Natural killer cell (primary cell): ENCODE measurements around the gene HAUS7. TPM values are rescaled to one million over a fixed set of nuclear protein-coding genes. Genes with fewer than 3 reads are reported as not detected.
A peak's percentile ranks its signal among the peaks of the same experiment; 100 is the strongest.

Source experiments
- ATAC-seq, 3 donors: fragments of 150-1000 bp in 2 of 3; fragments of 200-7000 bp in 1 of 3; cut with Tn5 transposase; 1 replicate in 1 of 3; 2 replicates in 2 of 3; pipeline ENCODE4 v1.10.0; 2021; ENCODE audit warnings: mild to moderate bottlenecking in 2 of 3, moderate library complexity in 2 of 3
- DNase-seq, 2 donors: peaks; one replicate each; pipeline versions ENCODE4 v3.0.0 to v3.0.0-alpha.2; 2013 to 2021; ENCODE audit warnings: mixed read lengths in 1 of 2
- H3K27ac ChIP-seq: one replicate; pipeline ENCODE4 v1.5.1; 2013; ENCODE audit warnings: mild to moderate bottlenecking, low read length
- H3K27me3 ChIP-seq: one replicate; pipeline ENCODE4 v1.6.1; 2013; ENCODE audit warnings: low read length; ENCODE audit not compliant: control insufficient read depth, insufficient read depth
- H3K36me3 ChIP-seq: one replicate; pipeline ENCODE4 v1.6.1; 2013; ENCODE audit warnings: low read length; ENCODE audit not compliant: control insufficient read depth, insufficient read depth
- H3K4me1 ChIP-seq: one replicate; pipeline ENCODE4 v1.6.1; 2013; ENCODE audit warnings: low read length; ENCODE audit not compliant: control insufficient read depth, insufficient read depth
- H3K4me3 ChIP-seq: one replicate; pipeline ENCODE4 v1.5.1; 2013; ENCODE audit warnings: low read length
- H3K9me3 ChIP-seq: one replicate; pipeline ENCODE4 v1.6.1; 2013; ENCODE audit warnings: low read length; ENCODE audit not compliant: control insufficient read depth, insufficient read depth
- H3K27ac Mint-ChIP-seq, 2 donors: one replicate each; pipeline ENCODE4 v1.8.0; 2022; ENCODE audit warnings: mild to moderate bottlenecking in 2 of 2, mixed read lengths in 2 of 2, moderate library complexity in 1 of 2
- H3K27me3 Mint-ChIP-seq, 2 donors: one replicate each; pipeline ENCODE4 v1.8.0; 2022; ENCODE audit warnings: low read depth in 2 of 2, mixed read lengths in 2 of 2
- H3K36me3 Mint-ChIP-seq: one replicate; pipeline ENCODE4 v1.8.0; 2022; ENCODE audit warnings: mixed read lengths
- H3K4me1 Mint-ChIP-seq, 2 donors: one replicate each; pipeline ENCODE4 v1.8.0; 2022; ENCODE audit warnings: mixed read lengths in 2 of 2
- H3K4me3 Mint-ChIP-seq: one replicate; pipeline ENCODE4 v1.8.0; 2022; ENCODE audit warnings: mild to moderate bottlenecking, moderate library complexity, mixed read lengths
- H3K9me3 Mint-ChIP-seq, 2 donors: one replicate each; pipeline ENCODE4 v1.8.0; 2022; ENCODE audit warnings: mixed read lengths in 2 of 2
- WGBS: methylation state at CpG from one replicate; pipeline ENCODE4 v1.1.7; 2013; ENCODE audit warnings: missing lambda C conversion rate; ENCODE audit not compliant: insufficient coverage; 5-methylcytosine and 5-hydroxymethylcytosine counted together
- intact Hi-C: fragments of 100-400 bp; cut with micrococcal nuclease; formaldehyde crosslinking; loops from one replicate; pipeline ENCODE4 v1.14.2; 2022
- total RNA-seq, 4 donors: library from RNA; stranded (reverse); fragments of 120-200 nt in 1 of 4; gene quantifications; one replicate each; pipeline versions ENCODE4 v1.2.3 to v1.2.4, GENCODE V29; 2013 to 2022
- TF ChIP-seq, protein P1 (sequence below): fragments of 200-600 bp; IDR thresholded peaks from one replicate; pipeline ENCODE4 v1.8.0; 2022; ENCODE audit warnings: antibody characterized with exemption

The HAUS7 gene
- total RNA-seq, 3 donors from 2014 or later (not counting 1 experiment from before 2014, with no cell fraction given): 27.4 to 33.1 (median 31.9) TPM

DNA sequence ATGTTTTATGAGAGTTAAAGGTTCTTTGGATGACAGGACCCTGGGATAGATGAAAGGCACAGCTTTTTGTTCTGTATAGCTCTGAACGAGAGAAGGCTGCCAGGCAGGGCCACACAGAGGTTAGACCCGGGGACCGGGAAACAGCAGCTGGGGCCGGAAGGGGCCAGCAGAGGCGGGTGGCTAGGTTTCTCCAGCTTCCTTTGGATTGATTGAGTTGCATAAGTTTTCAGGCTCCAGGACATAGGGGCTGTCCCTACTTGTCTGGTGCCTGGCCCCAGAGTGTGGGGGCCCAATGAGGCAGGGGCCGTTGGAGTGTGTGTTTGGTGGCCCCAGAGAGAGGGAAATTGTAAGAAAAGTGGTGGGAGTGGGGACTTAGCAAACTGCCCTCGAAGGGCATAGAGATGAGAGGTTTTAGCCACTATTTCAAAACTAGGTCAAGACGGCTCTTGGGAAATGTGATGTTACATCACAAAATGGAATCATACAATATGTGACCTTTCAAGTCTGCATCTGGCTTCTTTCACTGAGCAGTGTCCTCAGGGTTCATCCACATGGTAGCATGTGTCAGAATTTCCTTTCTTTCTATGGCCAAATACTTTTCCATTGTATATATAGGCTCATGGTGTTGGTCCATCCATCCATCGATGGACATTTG lies 55.4 kb downstream of the HAUS7 start:
- no peaks in the 10 kb centered on the region for H3K27me3 ChIP-seq
- WGBS: 89% methylated on average over 7 of the region's 9 CpGs
- no peak overlapping the region for H3K27ac ChIP-seq
- no peak for DNase-seq
- no peak for ATAC-seq
- no peak overlapping the region for H3K4me3 Mint-ChIP-seq
- H3K9me3 ChIP-seq: no peaks in the 10 kb centered on the region
- no peaks in the 10 kb centered on the region for H3K27me3 Mint-ChIP-seq
- TF ChIP-seq, protein P1, sequence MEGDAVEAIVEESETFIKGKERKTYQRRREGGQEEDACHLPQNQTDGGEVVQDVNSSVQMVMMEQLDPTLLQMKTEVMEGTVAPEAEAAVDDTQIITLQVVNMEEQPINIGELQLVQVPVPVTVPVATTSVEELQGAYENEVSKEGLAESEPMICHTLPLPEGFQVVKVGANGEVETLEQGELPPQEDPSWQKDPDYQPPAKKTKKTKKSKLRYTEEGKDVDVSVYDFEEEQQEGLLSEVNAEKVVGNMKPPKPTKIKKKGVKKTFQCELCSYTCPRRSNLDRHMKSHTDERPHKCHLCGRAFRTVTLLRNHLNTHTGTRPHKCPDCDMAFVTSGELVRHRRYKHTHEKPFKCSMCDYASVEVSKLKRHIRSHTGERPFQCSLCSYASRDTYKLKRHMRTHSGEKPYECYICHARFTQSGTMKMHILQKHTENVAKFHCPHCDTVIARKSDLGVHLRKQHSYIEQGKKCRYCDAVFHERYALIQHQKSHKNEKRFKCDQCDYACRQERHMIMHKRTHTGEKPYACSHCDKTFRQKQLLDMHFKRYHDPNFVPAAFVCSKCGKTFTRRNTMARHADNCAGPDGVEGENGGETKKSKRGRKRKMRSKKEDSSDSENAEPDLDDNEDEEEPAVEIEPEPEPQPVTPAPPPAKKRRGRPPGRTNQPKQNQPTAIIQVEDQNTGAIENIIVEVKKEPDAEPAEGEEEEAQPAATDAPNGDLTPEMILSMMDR: no peak
- H3K4me1 ChIP-seq: peaks cover 15% of the 10 kb centered on the region
- peaks cover 0 to 14% of the 10 kb centered on the region in 2 donors for H3K4me1 Mint-ChIP-seq
- H3K4me3 ChIP-seq: no peak overlapping the region
- no peaks in the 10 kb centered on the region for H3K36me3 ChIP-seq
- no peak overlapping the region for H3K27ac Mint-ChIP-seq
- intact Hi-C loops: no loop called here
- no peaks in the 10 kb centered on the region for H3K36me3 Mint-ChIP-seq
- no peaks in the 10 kb centered on the region for H3K9me3 Mint-ChIP-seq

- no peak overlapping the region for H3K27ac ChIP-seq
- no peak overlapping the region for H3K27ac Mint-ChIP-seq
- DNase-seq (no peak), ATAC-seq (no peak)
- H3K4me3 ChIP-seq: no peak overlapping the region
- H3K27me3 ChIP-seq: no peaks in the 10 kb centered on the region
- no peaks in the 10 kb centered on the region for H3K36me3 Mint-ChIP-seq
- peak overlapping the region; percentile 29 for H3K4me3 Mint-ChIP-seq
- peaks cover 0 to 14% of the 10 kb centered on the region in 2 donors for H3K4me1 Mint-ChIP-seq
- TF ChIP-seq, protein P1: no peak
- no peaks in the 10 kb centered on the region for H3K9me3 ChIP-seq
- intact Hi-C loops: no loop called here
- WGBS: 98% methylated on average over 9 of the region's 11 CpGs
- H3K27me3 Mint-ChIP-seq: no peaks in the 10 kb centered on the region
- H3K4me1 ChIP-seq: peaks cover 15% of the 10 kb centered on the region
- H3K36me3 ChIP-seq: no peaks in the 10 kb centered on the region
- H3K9me3 Mint-ChIP-seq: no peaks in the 10 kb centered on the region
Measured at GRCh38 chrX:153413731-153414130, 56.6 kb downstream of the HAUS7 start.

DNA sequence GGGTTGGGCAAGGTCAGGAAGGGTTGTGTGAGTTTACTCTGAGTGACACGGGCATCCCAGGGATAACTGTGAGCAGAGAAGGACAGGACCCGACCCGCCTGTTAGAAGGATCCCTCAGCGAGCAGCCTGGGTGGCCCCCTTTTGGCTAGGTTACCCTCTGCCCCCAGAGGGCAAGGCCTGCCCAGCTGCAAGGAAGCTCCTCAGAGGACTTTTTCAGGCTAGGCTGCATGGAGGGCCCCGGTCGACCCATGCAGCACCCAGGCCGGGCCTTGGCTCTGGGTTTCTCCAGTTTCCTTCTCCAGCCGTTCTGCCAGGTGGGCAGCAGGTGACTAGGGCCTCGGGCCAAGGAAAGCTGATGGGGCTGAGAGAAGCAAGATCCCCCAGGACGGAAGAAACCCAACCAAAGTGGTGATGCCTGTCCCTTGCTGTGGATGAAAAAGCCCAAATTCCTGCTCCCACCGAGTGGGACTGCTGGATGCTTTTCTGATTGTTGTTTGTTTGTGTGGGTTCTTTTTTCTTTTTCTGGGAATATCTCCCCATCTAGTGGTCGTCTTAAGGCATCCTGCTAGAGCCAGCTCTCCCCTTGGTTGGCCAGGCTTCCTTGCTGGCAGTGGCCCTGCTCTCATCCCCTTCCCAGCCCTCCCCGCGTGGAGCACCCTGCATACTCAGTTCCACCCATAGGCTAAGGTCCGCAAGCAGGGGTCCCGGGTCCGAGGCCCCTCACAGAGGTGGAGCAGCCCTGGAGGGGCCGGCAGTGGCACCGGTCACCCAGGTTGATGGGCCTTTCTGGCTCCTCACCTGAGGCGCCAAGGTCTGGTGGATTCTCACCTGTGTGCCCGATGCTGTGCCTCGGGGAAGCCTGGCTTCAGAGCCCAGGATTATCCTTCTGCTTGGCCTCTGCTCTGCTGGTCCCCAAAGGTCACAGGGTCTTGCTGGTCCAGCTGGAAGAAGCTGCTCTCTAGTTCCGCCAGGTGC lies 57.3 kb downstream of the HAUS7 start:
- intact Hi-C loops: no loop called here
- Histone ChIP-seq H3K9me3 (no peaks in the 10 kb centered on the region), H3K4me3 (no peak overlapping the region), H3K27me3 (no peaks in the 10 kb centered on the region), H3K36me3 (no peaks in the 10 kb centered on the region), H3K4me1 (peaks cover 15% of the 10 kb centered on the region), H3K27ac (no peak overlapping the region)
- 92% methylated on average over 22 of the region's 23 CpGs for WGBS
- H3K4me3 Mint-ChIP-seq: no peak overlapping the region
- ATAC-seq (no peak), DNase-seq (no peak)
- no peak overlapping the region for H3K27ac Mint-ChIP-seq
- TF ChIP-seq, protein P1: no peak
- no peaks in the 10 kb centered on the region for H3K27me3 Mint-ChIP-seq
- no peaks in the 10 kb centered on the region for H3K36me3 Mint-ChIP-seq
- H3K9me3 Mint-ChIP-seq: no peaks in the 10 kb centered on the region
- peaks cover 0 to 14% of the 10 kb centered on the region in 2 donors for H3K4me1 Mint-ChIP-seq
